HG03139 (cell line): Measurements from ENCODE around the gene PLEKHH1.
A peak's percentile ranks its signal among the peaks of the same experiment; 100 is the strongest.

Source experiments
- ATAC-seq: cut with Tn5 transposase; IDR thresholded peaks from one replicate; pipeline ENCODE4 v1.9.1; 2021; ENCODE audit not compliant: unreplicated experiment

Gene PLEKHH1

GRCh38 chr14:67510121-67510520 is 23.0 kb upstream of the PLEKHH1 start:
- ATAC-seq, result no peak

GRCh38 chr14:67510836-67511235 is 22.3 kb upstream of the PLEKHH1 start:
- no peak for ATAC-seq

GRCh38 chr14:67512463-67513310 is 20.4 kb upstream of the PLEKHH1 start:
- no peak for ATAC-seq

- ATAC-seq, result no peak
Measured at GRCh38 chr14:67513631-67514108, 19.4 kb upstream of the PLEKHH1 start.

GRCh38 chr14:67514203-67514607 is 18.9 kb upstream of the PLEKHH1 start:
- ATAC-seq, result no peak

GRCh38 chr14:67514650-67515385 is 18.3 kb upstream of the PLEKHH1 start:
- peak; percentile 42 for ATAC-seq

- peak; percentile 28 for ATAC-seq
Measured at GRCh38 chr14:67515386-67516079, 17.6 kb upstream of the PLEKHH1 start.

GRCh38 chr14:67516676-67517075 is 16.4 kb upstream of the PLEKHH1 start:
- ATAC-seq, result no peak

GRCh38 chr14:67517083-67517482 is 16.0 kb upstream of the PLEKHH1 start:
- no peak for ATAC-seq

GRCh38 chr14:67519406-67519805 is 13.7 kb upstream of the PLEKHH1 start:
- ATAC-seq, result no peak

- no peak for ATAC-seq
Measured at GRCh38 chr14:67520482-67520881, 12.6 kb upstream of the PLEKHH1 start.

GRCh38 chr14:67522270-67522669 is 10.8 kb upstream of the PLEKHH1 start:
- no peak for ATAC-seq

- no peak for ATAC-seq
Measured at GRCh38 chr14:67523764-67524633, 9.1 kb upstream of the PLEKHH1 start.

- no peak for ATAC-seq
Measured at GRCh38 chr14:67524634-67524963, 8.5 kb upstream of the PLEKHH1 start.

- no peak for ATAC-seq
Measured at GRCh38 chr14:67525389-67525788, 7.7 kb upstream of the PLEKHH1 start.

- no peak for ATAC-seq
Measured at GRCh38 chr14:67526181-67526580, 6.9 kb upstream of the PLEKHH1 start.

- no peak for ATAC-seq
Measured at GRCh38 chr14:67526676-67527459, 6.2 kb upstream of the PLEKHH1 start.

- ATAC-seq, result no peak
Measured at GRCh38 chr14:67527756-67528155, 5.3 kb upstream of the PLEKHH1 start.

GRCh38 chr14:67528276-67528675 is 4.8 kb upstream of the PLEKHH1 start:
- no peak for ATAC-seq
